NCI-H1694 (cell line): ENCODE measurements around the gene FADS1.

ENCODE experiments used
- DNase-seq: peaks from one replicate; lab custom pipeline; 2025; lab: John Stamatoyannopoulos, UW

Gene FADS1

GRCh38 chr11:61826930-61827570 lies 10.2 kb upstream of the FADS1 start:
- DNase-seq: no peak

GRCh38 chr11:61820174-61820573 lies 3.4 kb upstream of the FADS1 start:
- DNase-seq: no peak

GRCh38 chr11:61817471-61818202 lies 834 bp upstream of the FADS1 start:
- no peak for DNase-seq

GRCh38 chr11:61815790-61816735 lies 740 bp downstream of the FADS1 start:
- peak; percentile 54 for DNase-seq

DNA sequence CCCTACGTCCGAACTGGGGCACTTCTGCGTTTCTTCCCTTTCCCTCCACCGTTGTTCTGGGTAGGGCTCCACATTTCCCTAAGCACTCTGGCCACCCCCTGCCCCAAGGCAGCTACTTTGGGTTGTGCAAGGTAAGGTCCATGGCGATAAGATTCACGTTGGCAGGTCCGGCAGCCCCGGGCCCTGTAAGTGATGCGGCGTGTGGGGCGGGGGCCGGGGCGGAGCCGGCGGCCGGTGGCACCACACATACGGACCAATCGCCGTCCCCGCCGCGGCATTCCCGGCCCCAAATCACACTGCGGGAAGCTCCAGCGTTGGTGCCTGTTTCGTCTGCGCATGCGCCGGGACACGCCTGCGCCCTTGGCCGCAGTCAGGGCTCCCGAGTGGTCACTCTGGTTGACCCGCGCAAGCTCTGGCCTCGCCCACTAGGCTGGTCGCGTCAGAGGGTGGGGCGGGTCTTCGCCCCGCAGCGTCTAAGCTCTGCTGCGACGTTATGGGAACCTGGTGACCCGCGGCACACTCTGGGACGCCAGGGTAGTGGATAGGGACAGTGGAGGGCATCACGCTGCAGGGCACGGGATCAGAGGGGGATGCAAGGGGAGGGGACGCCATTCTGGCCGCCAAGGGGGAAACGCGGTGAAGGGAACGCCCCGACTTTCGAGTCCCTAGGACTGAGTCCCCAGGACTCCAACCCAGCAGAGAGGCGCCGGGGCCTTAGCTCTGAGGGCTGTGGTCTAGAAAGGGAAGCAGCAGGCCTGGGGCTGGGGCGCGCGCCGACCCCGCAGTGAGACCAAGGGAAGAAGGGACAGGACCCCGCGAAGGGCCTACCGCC lies 1.6 kb downstream of the FADS1 start:
- DNase-seq: peak; percentile 53

DNA sequence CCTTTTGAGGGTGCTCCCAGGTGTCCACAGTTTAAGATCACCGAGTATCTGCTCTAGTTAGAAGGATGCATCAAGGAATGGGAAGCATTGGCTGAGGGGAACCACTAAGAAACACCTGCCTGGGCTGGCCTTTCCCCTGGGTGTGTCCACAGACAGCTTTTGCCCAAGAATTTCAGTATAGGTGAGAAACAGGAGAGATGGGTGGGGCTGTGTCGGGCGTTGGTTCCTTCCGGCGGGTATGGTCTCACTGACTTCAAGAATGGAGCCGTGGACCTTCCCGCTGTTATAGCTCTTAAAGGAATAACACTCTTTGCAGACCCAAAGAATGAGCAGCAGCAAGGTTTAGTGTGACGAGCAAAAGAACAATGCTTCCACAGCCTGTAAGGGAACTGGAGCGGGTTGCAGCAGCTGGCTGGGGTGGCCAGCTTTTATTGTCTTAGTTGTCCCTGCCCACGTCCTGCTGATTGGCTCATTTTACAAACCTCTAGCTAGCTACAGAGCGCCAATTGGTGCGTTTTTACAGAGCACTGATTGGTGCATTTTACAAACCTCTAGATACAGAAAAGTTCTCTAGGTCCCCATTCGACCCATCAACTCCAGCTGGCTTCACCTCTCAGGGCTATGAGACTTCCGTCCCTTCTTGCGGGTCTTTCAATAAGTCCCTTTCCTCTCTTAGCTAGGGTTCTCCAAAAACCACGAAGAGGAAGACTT lies 2.4 kb downstream of the FADS1 start:
- DNase-seq: no peak

- DNase-seq: no peak
Observed at GRCh38 chr11:61812736-61813411, 3.9 kb downstream of the FADS1 start.

DNA sequence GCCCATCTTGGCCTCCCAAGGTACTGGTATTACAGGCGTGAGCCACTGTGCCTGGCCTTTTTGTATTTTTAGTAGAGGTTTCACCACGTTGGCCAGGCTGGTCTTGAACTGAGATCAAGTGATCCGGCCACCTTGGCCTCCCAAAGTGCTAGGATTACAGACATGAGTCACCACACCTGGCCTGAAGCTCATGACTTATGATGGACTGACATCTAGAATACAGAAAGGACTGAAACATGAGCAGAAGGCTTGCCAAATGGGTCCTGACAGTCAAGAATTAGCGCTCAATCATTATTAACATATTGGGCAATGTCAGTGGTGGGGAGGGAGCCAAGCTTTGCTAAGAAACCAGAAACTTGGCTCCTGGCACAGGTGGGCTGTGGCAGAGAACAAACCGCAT lies 5.0 kb downstream of the FADS1 start:
- no peak for DNase-seq

DNA sequence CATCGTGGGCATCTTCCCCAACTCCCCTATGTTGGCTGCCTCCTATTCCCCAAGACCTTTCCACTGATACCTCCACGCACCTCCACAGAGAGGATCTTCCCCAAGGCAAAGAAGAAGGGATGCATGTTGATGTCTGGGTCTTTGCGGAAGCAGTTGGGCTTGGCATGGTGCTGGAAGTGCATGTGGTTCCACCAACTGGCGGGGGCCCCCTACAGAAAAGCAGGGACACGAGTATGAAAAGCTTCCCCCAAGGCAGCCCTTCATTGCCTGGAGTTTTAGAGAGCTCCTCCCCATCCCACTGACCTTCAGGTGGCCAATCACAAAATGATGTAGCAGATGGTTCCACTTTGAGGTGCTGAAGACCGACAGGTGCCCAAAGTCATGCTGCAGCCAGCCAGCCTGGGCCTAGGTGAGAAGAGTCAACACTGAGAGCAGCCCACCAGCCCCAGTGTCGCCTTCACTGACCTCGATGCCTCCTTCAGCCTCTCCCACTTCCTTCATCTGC lies 6.1 kb downstream of the FADS1 start:
- DNase-seq: no peak

GRCh38 chr11:61806785-61807184 lies 10.0 kb downstream of the FADS1 start:
- no peak for DNase-seq

DNA sequence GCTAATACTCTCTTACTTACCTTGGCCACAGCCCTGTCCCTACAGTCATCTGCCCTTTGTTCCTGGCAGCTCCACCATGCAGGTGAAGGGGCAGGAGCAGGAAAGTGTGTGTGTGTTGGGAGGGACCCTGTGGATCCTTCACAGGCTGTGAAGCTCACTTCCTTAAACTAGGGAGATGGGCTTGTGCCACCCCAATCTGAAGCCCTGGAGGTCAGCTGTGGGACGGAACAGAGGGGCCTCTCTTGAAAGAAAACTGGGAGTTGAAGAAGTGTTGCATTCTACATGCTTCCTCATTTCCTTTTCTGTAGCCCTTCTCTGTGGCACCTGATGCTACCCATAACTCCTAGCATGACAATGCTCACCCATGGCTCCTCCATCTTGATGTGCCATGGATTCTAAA lies 11.7 kb downstream of the FADS1 start:
- no peak for DNase-seq

DNA sequence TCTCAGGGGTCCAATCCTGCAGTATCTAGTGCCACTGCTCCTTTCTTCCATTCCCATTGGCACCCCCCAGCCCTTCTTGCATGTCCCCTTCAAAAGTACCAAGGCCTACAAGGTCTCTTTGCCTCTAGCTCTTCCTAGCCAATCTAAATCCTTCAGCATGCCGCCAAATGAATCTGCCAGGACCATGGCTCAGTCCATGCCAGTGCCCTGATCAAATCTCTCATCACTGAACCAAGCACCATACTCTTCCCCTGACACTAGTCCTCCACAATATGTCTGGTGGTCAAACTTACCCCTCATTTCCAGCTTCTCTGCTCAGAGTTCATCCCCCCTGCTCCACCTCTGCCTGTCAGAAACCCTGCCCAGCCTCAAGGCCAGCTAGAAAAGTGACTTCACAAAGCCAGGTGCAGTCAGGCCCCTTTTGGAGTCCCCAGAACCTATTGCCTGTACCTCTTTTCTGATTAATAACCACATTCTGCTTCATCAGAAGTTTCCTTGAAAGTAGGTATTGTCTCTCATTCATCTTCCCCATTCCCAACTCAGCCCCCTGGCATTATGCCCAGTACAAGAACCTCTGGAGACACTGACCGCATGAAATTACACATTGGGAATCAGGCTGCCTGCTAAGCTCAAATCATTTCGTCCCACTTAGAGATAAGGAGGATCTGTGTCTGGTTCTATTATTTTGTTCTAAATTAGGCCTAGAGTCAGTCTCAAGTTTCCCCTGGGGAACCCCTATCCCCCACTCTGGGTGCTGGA lies 12.7 kb downstream of the FADS1 start:
- no peak for DNase-seq

- DNase-seq: no peak
Observed at GRCh38 chr11:61802605-61803004, 14.2 kb downstream of the FADS1 start.

DNA sequence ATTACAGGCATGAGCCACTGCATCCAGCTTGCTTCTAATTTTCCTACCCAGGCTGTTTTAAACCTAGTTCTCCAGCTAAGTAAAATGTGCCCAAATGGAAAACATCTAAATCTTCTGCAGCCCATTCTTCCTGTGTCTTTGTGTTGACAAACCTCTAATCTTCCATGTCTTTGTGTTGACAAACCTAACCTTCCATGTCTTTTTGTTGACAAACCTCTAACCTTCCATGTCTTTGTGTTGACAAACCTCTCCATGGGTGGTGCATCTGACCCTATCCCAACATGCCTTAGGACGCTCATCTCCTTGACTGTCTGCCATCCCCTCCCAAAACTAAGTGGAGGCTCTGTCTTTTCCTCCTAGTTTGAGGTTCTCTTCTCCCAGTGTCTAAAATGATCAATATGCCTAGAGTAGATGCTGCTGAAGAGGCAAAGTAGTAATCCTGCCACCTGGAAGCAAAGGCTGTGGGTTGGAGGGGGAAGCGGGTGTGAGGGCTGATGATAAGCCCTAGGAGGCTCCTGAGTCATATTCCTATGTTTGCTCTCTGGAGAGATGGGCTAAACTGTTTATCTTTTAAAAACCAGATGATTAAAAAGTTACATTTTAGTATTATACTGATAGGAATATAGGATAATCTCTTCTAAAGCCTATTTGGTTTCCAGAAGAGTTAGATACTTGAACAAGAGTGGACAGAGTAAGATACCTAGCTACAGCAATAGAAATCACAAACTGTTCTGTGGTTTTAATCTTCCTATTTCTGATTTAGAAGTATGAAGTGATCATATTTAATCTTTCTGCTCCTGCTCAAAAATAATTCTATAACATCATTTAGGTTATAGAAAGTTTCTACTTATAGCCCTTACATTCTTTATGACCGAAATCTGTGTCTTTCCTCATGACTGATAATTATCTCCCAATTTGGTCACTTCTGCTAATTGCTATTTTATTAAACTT lies 16.2 kb downstream of the FADS1 start:
- no peak for DNase-seq

DNA sequence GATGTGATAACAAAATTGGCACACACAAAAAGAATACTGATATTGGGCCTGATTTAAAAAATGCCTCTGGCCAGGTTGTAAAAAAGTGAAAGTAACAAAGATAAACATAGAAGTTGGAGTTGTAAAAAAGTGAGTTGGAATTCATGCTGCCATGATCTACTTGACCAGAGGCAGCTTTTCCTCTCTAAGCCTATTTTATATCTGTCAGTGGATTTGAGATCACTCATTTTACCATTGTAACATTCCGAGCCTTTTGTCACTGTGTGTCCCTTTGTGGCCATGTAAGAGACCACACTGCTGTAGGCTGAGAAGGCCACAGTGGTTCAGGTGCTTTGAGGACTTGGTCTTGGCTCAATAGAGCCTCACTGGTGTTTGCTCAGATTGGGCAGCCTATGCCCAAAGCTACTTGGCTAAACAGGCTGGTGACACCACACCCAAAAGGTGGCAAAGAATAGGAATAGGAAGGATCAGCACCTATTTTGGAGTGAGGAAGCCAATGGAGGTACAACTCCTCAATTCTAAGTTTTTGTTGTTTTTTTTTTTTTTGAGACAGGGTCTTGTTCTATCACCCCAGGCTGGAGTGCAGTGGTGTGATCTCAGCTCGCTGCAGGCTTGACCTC lies 17.0 kb downstream of the FADS1 start:
- no peak for DNase-seq

- peak; percentile 64 for DNase-seq
Observed at GRCh38 chr11:61797263-61797944, 19.4 kb downstream of the FADS1 start.

DNA sequence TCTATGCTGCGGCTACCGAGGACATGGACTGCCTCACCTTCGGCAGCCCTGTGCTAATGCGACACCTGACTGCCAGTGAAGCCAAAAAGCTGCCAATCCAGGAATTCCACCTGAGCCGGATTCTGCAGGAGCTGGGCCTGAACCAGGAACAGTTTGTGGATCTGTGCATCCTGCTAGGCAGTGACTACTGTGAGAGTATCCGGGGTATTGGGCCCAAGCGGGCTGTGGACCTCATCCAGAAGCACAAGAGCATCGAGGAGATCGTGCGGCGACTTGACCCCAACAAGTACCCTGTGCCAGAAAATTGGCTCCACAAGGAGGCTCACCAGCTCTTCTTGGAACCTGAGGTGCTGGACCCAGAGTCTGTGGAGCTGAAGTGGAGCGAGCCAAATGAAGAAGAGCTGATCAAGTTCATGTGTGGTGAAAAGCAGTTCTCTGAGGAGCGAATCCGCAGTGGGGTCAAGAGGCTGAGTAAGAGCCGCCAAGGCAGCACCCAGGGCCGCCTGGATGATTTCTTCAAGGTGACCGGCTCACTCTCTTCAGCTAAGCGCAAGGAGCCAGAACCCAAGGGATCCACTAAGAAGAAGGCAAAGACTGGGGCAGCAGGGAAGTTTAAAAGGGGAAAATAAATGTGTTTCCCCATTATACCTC lies 20.8 kb downstream of the FADS1 start:
- no peak for DNase-seq
